GM21723 (cell line): Measurements from ENCODE around the gene PRR23E.

Experiments
- ATAC-seq: cut with Tn5 transposase; IDR thresholded peaks from one replicate; pipeline ENCODE4 v1.9.1; 2021; ENCODE audit warnings: mild to moderate bottlenecking, moderate library complexity; ENCODE audit not compliant: unreplicated experiment

Gene PRR23E, protein sequence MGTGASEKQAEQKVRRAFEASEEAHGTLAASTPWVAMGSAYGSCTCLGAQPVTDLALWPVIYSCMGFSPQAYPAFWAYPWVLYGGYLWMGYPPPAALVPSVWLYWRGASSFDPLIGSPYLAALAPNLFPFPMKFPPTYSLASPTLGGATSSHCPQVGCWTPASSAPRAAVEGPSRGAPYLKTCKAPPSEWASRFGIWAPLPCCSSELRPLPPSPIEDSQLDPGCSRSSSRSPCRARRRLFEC

DNA sequence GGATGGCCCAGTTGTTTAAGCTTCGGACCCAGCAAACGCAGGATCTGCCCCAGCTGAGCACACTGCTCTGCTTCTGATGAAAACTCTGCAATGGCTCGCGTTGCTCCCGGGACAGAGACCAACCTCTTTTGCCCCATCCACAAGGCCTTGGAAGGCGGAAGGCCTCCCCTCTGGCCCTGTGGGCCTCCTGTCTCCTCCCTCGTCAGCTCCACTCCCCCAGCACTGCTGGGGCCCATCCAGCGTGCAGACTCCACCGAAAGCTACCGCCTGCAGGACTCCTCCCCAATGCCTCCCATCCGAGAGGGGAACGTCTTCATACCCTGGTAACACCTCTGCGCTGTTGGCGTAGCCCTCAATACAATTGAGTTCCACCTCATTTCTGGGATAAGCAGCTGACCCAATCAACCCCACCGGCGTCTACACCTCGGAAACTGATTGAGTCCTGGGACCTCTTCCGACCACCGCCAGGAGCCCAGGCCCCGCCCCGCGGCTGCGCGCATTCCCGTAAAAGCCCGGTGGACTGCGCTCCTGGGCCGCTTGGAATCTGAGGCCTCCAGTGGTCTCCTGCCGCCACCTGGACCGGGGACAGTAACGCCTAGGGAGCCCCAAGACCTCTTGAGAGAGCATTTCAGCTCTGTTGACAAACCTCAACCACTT lies at the start of gene PRR23E:
Gene PRR23E, plus strand, starts transcription at position 556 of the 657 bp plus-strand sequence. CDS start 3,555 bp downstream, outside the sequence.
- ATAC-seq, result no peak

DNA sequence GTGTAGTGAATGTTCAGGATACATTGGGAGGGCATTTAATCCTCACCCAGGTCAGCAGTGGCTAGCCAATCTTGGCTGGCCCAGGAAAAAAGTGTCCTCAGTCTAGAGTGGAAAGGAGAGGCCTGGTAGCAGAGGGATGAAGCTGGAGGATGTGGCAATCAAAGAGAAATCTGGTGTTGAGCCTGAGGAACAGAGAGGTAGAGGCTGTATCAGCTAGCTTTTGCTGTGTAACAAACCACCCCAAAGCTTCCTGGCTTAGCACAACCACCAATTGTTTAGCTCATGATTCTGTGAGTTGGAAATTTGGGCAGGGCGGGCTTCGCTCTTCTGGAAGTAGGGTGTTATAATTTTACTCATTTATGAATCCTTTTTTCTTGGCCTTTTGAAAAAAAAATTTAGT lies 49.8 kb upstream of the PRR23E start:
- ATAC-seq, result no peak

DNA sequence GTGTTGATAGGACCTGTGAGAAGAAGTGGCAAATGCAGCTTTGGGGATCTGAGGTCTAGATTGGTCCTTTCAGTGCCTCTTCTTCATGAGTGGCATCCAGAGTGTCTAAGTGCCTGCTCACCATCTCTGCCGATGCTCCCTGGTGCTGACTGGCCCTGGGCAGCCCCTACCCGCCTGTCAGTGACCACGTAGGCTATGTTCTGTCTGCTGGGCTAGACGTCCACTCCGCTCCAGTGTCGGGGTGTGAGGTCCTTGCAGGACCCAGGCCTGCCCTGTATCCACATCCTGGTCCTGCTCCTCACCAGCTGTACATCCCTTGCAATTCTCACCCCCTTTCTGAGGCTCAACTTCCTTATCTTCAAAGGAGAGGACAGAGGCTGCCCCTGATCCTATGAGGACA lies 48.3 kb upstream of the PRR23E start:
- no peak for ATAC-seq

- no peak for ATAC-seq
Observed at GRCh38 chr3:127145266-127145665, 47.7 kb upstream of the PRR23E start.

DNA sequence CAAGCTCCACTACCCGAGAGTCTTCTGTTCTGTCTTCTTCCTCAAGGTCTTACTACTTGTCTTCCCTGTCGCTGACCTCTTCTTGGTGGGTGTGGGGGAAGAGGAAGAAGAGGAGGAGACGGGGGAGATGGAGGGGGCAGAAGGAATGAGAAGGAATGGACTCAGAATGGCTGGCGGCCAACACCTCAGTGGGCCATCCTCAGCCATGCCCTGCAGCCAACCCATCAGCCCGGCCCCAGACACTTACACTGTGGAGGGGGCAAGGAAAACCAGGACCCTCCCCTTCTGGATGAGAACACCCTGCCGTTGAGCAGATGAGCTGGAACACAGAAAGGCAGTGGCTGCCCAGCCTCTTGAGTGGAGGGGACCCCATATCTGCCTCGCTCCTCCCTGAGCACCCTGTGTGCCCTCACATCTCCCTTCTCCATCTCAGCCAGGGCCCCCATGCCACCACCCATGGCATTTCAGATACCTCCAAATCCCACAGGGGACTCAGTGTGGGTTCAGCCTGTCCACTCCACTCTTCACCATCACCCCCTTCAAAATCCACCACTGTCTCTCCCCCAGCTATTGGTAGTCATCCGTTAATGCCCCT lies 45.5 kb upstream of the PRR23E start:
- no peak for ATAC-seq

- no peak for ATAC-seq
Observed at GRCh38 chr3:127149621-127150310, 43.2 kb upstream of the PRR23E start.

DNA sequence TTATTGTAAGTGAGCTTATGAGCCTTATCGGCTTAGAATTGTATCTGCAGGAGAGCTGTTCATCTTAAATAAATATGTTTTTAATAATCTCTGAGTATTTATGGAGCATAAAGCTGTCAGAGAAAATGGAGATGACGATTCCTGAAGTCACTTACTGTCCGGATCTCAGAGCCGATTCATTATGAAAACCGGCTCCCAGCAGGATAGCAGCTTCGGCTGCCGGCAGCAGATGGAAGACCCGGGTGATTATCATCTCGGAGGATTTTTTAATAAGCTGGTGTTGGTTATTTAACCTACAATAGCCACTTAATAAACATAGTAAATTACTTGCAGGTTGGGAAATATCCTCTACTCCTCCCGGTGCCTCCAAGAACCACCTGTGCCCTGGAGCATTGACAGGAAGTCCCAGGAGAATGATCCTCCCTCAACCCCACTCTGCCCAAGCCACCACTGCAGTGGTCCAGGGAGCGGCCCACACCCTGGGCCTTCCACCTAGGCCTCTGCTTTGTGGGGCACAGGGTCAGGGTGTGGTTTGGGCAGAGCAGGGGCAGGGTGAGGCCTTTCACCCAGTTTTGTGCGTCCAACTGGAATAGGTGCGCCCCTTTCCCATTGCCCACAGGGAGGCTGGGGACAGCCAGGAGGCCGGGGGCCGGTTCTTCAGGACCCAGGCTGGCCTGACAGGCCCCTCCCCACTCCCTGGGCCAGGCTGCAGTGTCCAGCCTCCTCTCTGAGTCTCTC lies 42.2 kb upstream of the PRR23E start:
- no peak for ATAC-seq

DNA sequence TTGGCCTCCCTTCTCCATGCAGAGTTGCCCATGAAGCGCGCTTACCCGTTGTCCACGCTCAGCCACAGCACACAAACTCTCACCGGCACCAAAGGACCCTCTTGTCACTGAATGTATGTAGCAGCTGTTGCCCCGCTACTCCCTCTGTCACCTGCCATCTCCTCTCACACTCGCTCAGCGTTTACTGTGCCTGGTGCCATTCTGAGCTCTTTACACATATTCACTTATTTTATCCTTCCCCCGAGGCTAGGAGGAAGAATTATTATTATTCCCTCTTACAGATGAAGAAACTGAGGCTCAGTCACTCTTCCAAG lies 41.7 kb upstream of the PRR23E start:
- ATAC-seq, result no peak

DNA sequence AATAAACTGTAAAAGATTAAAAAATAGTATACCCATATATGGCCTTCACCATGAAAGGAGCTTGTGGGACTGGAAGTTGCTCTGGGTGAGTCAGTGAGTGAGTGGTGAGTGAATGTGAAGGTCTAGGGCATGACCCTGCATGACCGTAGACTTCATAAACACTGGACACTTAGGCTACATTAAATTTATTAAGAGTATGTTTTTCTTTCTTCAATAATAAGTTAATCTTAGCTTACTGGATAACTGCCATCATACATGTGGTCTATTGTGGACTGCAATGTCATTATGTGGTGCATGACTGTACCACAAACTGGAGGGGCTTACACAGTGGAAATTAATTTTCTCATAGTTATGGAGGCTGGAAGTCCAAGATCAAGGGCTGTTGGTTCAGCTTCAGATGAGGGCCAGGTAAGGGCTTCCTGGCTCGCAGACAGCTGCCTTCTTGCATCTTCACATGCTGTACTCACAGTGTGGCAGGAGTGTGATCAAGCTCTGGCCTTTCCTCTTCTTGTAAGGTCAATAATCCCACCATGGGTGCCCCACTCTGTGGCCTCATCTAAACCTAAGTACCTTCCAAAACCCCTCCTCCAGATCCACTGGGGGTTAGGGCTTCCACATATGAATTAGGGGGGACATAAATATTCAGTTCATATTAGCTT lies 40.8 kb upstream of the PRR23E start:
- no peak for ATAC-seq

GRCh38 chr3:127152684-127153505 lies 40.0 kb upstream of the PRR23E start:
- no peak for ATAC-seq

- ATAC-seq, result no peak
Observed at GRCh38 chr3:127153506-127153815, 39.5 kb upstream of the PRR23E start.

GRCh38 chr3:127156338-127157050 lies 36.4 kb upstream of the PRR23E start:
- ATAC-seq, result no peak

DNA sequence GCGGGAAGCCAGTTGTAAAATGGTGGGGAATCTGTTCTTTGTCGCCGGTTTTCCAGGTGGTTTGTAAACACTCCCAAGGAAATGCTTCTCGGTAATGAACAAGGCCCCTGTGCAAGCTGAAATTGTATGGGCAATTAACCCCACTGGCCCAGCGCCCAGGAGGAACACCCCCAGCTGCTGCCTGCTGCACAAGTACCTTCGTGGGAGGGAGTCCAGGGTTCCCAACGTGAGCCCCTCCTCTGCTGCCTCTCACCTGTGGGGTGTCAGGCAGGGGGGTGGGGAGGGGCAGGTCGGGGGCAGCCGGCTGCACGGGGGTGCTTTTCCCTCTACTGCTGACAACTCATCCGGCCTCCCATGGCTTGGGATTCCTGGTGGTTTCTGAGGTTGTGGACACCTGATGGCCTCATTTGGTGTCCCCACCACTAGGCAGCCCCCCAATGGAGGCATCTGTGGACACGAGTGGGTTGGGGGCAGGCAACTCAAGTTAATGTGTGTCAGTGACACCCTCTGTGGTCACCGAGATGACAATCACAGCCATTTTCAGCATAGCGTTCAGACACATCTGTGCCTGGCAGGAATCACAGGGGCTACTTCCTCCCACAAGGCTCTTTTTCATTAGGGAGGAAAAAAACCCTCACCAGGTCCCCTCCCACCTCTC lies 35.6 kb upstream of the PRR23E start:
- ATAC-seq, result no peak

- ATAC-seq, result no peak
Observed at GRCh38 chr3:127158614-127159229, 34.2 kb upstream of the PRR23E start.

- ATAC-seq, result no peak
Observed at GRCh38 chr3:127159543-127159942, 33.4 kb upstream of the PRR23E start.

DNA sequence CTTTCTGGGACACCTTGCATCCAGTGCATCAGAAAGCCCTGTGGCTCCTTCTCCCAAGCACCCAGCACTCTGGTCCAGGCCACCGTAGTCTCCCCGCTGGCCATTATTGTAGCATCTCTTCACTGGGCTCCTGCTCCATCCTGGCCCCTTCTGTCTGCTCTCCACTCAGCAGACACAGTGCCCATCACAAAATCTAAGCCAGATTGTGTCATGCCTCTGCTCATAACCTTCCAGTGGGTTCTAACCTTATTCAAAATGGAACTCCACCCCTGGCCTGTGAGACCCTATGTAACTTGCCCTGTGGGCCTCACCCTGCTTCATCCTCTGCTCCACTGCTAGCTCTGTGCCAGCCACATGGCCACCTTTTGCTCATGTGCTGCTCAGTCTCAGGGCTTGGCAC lies 31.7 kb upstream of the PRR23E start:
- ATAC-seq, result no peak

- ATAC-seq, result no peak
Observed at GRCh38 chr3:127161973-127162579, 30.9 kb upstream of the PRR23E start.
